ENCODE data around the gene VIPR2.

- TF ChIP-seq CTCF (IDR thresholded peaks at IDR 0.05; ENCODE audit: borderline replicate concordance, extremely low read depth, low read length, poor library complexity, severe bottlenecking) (no peak), EZH2 (IDR thresholded peaks at IDR 0.05; ENCODE audit: borderline replicate concordance, low read depth, low read length, severe bottlenecking) (no peak)
Measured at GRCh38 chr7:159046300-159046699, 98.4 kb downstream of the VIPR2 start.
